ENCODE measurements around the gene SPECC1L.

- TF ChIP-seq, protein P1, sequence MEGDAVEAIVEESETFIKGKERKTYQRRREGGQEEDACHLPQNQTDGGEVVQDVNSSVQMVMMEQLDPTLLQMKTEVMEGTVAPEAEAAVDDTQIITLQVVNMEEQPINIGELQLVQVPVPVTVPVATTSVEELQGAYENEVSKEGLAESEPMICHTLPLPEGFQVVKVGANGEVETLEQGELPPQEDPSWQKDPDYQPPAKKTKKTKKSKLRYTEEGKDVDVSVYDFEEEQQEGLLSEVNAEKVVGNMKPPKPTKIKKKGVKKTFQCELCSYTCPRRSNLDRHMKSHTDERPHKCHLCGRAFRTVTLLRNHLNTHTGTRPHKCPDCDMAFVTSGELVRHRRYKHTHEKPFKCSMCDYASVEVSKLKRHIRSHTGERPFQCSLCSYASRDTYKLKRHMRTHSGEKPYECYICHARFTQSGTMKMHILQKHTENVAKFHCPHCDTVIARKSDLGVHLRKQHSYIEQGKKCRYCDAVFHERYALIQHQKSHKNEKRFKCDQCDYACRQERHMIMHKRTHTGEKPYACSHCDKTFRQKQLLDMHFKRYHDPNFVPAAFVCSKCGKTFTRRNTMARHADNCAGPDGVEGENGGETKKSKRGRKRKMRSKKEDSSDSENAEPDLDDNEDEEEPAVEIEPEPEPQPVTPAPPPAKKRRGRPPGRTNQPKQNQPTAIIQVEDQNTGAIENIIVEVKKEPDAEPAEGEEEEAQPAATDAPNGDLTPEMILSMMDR (IDR thresholded peaks at IDR 0.05), result no peak
- no peak for TF ChIP-seq POLR2A (IDR thresholded peaks at IDR 0.05)
Measured at GRCh38 chr22:24431309-24432034, 160.8 kb downstream of the SPECC1L start.
